Left kidney (tissue), 2 donors: ENCODE results near the gene KSR1. TPM values are rescaled to one million over a fixed set of nuclear protein-coding genes. Genes with fewer than 3 reads are reported as not detected.
"Not testable (repeated sequence)": the region's sequence is repeated elsewhere in the genome, so short reads cannot be mapped to it uniquely, and the experiment has no call there.

ENCODE experiments used
- DNase-seq: peaks from one replicate; pipeline ENCODE4 v3.0.0-alpha.2; 2013
- polyA plus RNA-seq: library from polyadenylated mRNA; unstranded; fragments of 120-200 nt; gene quantifications from one replicate; pipeline ENCODE4 v1.2.1, GENCODE V29; 2013; ENCODE audit not compliant: insufficient read length

KSR1 gene
- polyA plus RNA-seq, 1 donor, result 73.5 TPM

DNA sequence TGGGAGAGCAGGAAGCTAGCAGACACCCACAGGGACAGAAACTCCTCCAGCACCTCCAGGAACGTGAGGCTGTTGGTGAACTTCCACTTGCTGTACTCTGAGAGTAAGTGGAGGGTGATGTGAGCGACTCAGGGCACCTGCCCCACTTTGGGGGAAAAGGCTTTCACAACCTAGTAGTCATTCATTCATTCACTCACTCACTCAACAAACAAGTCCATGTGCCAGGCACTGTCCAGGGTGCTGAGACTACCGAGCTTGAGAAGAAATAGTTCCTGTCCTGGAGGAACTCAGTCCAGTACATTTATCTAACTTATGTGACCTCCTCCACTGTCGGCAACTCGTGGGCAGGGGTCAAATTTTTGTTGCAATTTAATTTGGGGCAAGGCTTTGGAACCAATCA, 201.4 kb downstream of the KSR1 start:
- DNase-seq, result peak; percentile 14

DNA sequence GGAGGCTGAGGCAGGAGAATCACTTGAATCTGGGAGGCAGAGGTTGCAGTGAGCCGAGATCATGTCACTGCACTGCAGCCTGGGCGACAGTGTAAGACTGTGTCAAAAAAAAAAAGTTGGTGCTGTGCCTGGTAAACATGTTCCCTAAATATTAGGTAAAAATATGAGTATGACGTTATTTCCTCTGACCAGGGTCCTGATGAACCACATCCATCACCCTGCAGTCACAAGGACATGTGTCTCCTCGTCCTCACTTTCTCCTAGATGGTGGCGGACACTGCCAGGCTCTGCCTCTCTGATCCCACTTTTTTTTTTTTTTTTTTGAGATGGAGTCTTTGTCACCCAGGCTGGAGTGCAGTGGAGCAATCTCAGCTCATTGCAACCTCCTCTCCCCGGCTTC, 203.4 kb downstream of the KSR1 start:
- no peak for DNase-seq

DNA sequence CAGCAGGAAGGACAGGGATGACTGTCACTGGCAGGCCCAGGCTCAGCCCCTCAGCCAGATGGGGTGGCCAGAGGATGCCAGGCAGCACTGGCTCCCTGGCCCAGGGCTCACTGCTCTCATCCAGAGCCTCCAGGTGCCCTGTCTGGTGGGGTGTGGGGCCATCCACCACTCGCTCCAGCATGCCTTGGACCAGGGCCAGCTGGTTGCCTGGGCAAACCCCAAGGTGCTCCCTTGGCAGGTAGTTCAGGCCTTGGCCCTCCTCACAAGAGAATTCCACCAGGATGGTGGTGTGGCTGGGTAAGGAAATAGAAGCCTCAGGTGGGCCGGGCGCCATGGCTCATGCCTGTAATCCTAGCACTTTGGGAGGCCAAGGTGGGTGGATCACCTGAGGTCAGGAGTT, 204.2 kb downstream of the KSR1 start:
- DNase-seq, result no peak

DNA sequence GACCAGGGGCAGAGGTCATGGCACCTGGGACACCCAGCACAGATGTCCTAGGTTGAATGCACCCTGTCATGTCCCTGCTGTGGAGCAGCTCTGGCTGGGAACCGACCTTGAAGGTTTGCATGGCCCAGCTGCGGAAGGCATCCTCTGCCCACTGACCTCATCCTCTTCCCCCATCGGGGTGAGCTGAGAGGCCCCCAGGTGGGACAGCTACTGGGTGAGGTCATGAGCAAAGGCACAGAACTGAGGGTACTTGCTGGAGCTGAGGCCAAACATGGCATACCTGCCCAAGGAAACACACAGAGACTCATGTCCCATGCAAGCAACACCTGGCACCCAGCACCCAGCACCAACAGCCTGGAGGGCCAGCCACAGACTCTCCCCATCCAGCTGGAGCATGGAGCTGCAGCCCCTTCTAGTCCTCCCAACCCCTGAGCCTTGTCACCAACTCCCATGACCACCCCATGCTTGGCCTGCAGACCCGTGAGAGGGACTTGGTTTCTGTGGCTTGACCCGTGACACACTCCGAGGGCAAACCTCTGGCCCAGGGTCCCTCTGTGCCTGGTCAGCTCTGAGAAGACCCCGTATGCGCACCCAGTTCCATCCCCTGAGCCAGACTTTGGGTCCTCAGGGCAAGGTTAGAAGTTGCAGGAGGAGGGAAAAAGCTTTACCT, 207.8 kb downstream of the KSR1 start:
- no peak for DNase-seq

DNA sequence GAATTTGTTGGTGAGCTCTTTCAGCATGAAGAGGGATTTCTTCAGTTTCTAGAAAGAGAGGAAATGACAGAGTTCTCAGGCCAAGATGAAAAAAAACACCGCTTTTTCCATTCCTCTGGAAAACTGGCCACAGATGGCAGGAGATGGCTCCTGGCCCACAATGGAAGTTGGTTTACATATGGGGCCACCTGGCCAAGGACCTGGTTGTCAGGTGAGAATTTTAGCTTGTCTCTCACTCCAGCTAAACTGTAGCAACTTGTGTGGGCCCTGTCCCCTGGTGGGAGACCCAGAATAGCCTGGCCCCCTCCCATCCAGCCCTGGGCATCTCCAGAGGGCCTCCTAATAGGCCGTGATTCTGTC, 208.3 kb downstream of the KSR1 start:
- DNase-seq, result no peak

DNA sequence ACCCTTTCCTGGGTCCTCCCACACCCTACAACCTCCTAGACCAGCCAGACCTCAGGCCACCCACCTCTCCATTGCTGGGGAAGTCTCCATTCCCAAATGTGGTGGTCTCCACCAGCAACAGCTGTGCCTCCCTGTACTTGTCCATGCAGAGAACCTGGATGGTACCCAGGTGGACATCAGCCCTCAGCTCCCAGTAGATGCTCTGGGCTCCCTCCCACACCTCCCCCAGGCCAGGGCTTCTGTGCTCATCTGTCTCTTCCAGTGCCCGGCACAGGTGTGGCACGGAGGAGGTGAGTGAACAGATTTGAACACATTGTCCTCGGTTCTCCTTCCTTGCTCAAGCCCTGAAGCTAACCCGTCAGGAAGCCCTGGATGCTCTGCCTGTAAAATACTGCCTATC, 209.3 kb downstream of the KSR1 start:
- no peak for DNase-seq

DNA sequence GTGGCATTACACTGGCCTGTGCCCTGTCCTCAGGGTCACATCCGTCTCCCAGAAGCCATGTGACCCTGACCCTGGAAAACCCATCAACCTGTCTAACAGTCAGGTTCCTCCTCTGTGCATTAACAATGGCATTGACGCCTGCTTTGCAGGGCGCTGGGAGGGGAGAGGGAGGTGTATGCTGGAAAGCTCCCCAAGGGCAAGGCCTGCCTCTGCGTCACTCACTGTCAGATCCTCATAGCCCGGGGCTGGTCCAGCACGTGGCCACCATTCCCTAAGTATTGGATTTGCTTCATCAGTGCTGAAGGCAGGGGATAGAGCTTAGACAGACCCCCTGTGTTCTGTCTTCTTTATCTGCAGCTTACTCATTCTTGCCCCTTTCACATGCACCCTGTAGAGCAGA, 210.0 kb downstream of the KSR1 start:
- DNase-seq, result not testable (repeated sequence)

DNA sequence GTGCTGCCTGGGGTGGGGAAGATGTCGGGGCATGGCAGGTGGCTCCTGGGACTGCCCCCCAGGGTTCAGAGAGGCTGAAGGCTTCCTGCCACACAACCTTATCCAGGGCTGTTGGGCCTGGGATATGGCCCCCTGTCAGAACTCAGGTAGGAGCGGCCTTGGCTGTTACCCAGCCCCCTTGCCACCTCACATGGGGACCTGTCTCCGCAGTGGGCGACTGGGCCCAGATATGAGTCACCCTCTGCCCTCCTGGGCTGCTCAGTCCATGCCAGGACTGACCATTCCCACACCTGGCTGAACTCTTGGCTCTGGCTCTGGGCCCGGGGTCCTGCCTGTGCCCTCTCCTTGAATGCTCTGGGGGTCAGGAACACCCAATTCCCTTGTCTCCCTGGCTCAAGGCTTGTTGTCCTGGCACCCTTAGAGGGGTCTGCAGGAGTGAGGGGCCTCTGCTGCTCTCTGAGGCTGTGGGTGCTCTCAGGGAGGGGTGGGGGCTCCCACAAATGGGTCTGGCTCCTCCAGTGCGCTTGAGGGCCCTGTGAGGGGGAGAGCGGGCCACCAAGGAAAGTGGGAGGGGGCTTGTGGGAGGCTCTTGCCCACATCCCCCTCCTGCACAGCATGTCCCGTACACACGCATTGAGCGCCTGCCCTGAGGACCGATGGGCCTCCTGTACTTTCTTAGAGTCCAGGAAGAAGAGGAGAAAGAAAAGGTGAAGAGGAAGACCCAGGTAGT, 210.7 kb downstream of the KSR1 start:
- DNase-seq, result no peak

DNA sequence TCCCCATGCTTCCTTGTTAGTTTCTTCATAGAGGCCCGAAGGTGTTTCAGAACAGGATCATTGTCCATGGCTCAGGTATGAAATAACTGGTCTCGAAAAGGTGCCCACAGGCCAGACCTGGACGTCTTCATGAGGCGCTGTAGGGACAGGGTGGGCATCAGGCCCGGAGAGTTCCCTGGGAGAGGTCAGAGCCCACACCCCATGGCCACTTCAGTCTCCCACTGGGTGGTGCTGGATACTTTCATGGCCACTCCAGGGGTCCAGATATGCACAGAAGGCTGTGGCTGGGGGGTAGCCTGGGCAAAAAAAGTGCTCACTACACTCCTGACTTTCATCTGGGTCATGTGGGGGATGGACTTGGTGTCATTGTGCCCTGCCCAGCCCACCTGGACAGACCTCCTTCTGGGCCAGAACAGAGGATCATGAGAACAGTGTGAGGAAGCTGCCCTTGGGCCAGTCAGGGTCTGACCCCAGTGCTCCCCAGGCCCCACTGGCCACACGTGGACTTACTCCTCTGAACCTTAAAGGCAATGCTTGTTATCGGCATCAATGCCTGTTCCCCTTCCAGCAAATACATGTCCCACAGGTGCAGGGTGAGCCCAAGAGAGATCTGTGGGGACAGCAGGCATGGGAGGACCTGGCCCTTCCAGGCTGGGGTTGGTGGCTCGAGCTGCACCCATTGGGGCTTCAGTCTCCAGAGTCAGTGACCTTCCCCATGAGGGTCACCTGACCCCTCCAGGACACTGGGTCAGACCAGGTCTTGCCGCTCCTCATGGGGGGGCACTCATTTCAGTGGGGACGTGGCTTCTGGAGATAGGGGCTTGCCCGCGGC, 211.6 kb downstream of the KSR1 start:
- no peak for DNase-seq

DNA sequence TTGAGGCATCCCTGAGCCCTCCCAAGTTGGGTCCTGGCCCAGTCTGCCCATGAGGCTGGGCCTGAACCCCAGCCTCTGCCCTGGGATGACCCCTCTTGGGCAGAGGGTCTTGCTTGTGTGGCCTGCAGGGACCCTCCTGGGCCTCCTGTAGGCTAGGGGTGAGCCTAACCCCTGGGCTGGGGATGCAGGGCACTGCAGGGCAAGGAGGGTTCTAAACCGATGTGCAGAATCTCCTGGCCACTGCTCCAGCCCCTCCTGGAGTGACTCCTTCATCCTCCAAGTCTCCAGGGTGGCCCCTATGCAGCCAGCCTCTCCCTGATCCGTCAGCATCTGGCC, 212.2 kb downstream of the KSR1 start:
- no peak for DNase-seq

DNA sequence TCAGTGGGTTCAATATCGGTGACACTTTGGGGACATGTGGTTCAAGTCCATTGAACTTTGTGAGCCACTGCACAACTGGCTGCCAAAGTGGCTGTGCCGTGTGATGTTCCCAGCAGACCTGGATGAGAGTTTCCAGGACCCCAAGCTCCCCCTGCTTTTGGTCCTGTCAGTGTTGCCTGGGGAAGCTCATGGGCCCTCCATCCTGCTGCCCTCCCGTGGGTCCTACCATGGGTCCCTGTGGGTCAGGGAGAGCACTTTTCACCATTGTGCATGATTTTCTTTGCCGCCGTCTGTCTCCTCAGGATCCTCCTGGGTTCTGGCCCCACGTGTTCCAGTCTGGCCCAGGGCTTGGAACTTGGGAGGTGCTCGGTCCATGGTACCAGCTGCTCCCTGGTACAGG, 212.9 kb downstream of the KSR1 start:
- no peak for DNase-seq

DNA sequence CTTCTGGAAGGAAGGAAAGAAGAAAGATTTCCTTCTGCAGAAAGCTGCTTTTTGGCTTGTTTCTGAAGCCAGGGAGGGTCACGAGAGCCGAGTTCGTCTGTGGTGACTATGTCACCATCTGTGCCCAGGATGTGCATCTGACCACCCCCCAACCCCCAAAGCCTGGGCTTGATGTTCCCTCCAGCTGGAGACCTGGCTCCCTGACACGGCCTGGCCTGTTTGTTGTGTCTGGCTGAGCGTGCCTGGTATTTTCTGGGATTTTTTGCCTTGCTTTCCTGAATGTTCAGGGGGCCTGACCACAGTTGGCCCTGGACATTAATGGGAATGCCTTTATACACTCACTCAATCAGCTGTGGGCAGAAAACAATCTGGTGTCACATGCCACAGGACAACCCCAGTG, 213.6 kb downstream of the KSR1 start:
- no peak for DNase-seq

DNA sequence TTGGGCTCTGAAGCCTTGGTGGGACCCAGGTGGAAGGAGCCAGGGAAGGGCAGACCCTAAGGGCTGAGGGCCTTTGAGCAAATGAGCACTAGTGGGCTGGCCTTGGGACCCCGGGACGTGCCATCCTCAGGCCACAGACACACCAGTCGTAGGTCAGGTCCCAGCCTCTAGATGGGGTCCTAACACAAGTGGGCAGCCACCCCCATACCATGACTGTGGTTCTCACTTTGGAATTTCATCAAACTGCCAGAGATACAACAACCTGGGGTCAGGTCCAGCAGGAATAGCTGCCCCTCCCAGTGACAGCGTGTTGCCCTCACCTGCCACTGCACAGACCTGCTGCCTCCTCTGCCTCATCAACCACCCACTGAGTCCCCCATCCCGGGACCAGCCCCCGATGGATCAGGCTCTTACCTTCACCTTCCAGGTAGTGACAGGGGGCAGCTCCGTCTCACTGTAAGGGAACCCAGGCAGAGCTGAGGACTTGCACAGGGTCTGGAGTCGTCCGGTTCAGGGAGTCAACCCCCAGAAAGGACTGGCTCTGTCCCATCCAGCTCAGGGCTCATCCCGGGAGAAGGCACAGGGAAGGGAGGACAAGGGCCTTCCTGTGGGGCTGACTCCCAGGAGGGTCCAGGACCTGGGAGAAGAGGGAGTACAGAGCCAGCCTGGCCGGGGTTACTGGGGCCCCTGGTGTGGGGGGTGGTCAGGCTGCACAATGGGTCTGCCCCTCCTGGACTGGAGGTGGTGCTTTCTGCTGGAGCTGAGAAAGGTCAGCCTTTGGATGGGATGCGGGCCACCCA, 214.7 kb downstream of the KSR1 start:
- no peak for DNase-seq

DNA sequence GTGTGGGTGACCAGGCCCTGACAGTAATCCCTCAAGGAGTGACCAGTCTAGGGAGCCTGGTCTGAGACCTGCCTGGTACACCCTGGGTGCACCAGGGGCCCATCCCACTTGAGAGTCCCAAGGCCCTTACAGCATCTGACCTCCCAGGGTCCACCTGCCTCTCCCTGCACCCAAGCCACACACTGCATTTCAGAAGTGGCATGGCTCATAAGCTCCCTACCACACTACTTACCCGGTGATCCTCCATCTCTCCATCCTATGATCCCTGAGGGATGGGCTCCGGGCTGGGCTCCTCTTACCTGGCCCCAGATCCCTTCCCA, 215.3 kb downstream of the KSR1 start:
- DNase-seq, result no peak

DNA sequence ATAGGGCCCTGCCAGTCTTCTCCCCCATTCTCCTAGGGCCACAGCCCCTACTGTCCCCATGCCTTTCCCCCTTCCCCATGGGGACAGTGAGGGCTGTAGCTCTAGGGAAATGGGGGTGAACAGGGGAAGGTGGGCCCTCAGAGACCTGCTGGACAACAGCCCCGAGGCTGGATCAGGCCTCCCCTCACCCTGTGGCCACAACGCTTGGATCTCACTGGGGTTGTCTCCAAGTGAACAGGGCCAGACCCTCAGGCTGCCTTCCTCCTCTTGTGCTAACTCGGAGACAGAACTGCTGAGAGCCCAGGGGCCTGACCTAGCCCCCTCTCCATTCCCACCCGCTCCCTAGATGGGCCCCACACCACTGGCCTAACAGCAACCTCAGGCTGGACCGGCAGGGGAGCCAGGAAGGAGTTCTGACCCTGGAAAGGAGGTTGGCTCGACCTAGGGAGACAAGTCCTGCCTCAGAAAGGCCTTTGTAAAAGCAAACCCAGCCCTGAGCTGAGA, 215.8 kb downstream of the KSR1 start:
- DNase-seq, result not testable (repeated sequence)

DNA sequence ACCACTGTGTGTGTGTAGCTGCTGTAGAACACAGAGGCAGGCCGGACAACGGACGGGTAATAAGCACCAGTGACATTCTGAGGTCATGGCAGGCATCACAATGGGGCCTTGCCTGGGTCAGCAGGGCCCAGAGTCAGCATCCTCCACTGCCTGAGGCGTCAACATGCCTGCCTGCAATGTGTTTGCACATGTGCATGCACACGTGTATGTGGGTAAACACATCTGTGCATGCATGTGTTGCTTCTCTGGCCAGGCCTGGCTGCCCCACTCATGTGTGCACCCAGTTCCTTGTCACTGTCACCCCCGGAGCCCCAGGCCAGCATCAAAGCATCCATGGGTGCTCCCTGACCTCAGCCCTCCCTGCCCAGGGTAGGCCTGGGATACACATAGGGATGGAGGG, 218.1 kb downstream of the KSR1 start:
- no peak for DNase-seq

Other genes with a start within 250 kb of the KSR1 start
- gene WSB1, start 162.3 kb upstream of the KSR1 start, polyA plus RNA-seq, result 507 TPM
- gene LGALS9, start 174.7 kb downstream of the KSR1 start, polyA plus RNA-seq, result 14.9 TPM